ENCODE results near the gene SH3RF2. TPM values are rescaled to one million over a fixed set of nuclear protein-coding genes. Genes with fewer than 3 reads are reported as not detected.

SH3RF2 gene
- total and polyA plus RNA-seq, 2 experiments from 2014 or later = 35.1 to 35.4 TPM

DNA sequence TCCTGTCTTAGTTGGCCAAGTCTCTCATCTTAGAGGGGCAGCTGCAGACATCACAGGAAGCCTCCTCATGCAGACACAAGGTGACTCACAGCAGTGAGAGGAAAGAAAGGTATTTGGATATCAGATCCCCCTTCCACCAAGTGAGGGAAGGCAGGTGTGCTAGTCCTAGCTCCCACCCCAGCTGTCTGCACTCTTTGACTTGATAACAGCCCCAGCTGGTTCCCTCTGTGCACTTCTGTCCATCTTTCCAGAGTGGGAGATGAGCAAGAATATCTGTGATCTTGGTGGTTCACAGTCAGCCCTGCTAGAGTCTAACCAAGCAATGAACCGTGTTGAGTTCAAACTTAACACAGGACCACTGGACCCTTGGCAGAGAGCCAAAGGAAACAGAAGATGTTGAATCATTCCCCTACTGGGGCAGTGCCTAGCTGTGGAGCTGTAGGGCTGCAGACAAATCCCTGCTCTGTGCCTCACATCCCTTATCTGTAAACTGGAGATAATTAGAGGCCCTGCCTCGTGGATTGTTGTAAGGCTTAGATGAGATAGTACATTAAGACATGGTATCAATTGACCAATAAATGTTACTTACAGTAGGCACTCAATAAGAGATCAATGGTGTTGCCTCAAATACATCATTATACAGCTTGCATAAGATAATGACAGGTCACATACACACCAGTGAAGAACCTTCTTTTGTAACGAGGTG, 39.1 kb downstream of the SH3RF2 start:
- no peaks in the 10 kb centered on the region for H3K36me3 ChIP-seq (replicated peaks; ENCODE audit: insufficient read depth, low read depth)
- H3K9me3 ChIP-seq (ENCODE audit: low read depth) = no peaks in the 10 kb centered on the region
- H3K4me1 ChIP-seq (ENCODE audit: insufficient read depth) = peaks cover 48% of the 10 kb centered on the region
- H4K20me1 ChIP-seq (ENCODE audit: insufficient read depth, poor library complexity, severe bottlenecking) = no peaks in the 10 kb centered on the region
- H3K4me2 ChIP-seq = no peak overlapping the region
- peaks cover 23% of the 10 kb centered on the region for H3K79me2 ChIP-seq
- peak; percentile 86 for DNase-seq (ENCODE audit: low spot score)
- TF ChIP-seq EZH2 (IDR thresholded peaks at IDR 0.05; ENCODE audit: borderline replicate concordance) (no peak), EZH2phosphoT487 (IDR thresholded peaks at IDR 0.05; ENCODE audit: low read depth, severe bottlenecking, unreplicated experiment) (no peak)
- TF ChIP-seq, protein P1, sequence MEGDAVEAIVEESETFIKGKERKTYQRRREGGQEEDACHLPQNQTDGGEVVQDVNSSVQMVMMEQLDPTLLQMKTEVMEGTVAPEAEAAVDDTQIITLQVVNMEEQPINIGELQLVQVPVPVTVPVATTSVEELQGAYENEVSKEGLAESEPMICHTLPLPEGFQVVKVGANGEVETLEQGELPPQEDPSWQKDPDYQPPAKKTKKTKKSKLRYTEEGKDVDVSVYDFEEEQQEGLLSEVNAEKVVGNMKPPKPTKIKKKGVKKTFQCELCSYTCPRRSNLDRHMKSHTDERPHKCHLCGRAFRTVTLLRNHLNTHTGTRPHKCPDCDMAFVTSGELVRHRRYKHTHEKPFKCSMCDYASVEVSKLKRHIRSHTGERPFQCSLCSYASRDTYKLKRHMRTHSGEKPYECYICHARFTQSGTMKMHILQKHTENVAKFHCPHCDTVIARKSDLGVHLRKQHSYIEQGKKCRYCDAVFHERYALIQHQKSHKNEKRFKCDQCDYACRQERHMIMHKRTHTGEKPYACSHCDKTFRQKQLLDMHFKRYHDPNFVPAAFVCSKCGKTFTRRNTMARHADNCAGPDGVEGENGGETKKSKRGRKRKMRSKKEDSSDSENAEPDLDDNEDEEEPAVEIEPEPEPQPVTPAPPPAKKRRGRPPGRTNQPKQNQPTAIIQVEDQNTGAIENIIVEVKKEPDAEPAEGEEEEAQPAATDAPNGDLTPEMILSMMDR (IDR thresholded peaks at IDR 0.05; ENCODE audit: poor library complexity) = no peak
- no peaks in the 10 kb centered on the region for H3K9me2 ChIP-seq (replicated peaks; ENCODE audit: insufficient read depth)
- no peak overlapping the region for H2AFZ ChIP-seq
- H3K27ac ChIP-seq = peak overlapping the region; percentile 81
- no peak overlapping the region for H3K4me3 ChIP-seq
- 31% methylated on average over 3 of the region's 3 CpGs for WGBS (ENCODE audit: low lambda C conversion rate, missing lambda C conversion rate)
- H3K27me3 ChIP-seq = no peaks in the 10 kb centered on the region

DNA sequence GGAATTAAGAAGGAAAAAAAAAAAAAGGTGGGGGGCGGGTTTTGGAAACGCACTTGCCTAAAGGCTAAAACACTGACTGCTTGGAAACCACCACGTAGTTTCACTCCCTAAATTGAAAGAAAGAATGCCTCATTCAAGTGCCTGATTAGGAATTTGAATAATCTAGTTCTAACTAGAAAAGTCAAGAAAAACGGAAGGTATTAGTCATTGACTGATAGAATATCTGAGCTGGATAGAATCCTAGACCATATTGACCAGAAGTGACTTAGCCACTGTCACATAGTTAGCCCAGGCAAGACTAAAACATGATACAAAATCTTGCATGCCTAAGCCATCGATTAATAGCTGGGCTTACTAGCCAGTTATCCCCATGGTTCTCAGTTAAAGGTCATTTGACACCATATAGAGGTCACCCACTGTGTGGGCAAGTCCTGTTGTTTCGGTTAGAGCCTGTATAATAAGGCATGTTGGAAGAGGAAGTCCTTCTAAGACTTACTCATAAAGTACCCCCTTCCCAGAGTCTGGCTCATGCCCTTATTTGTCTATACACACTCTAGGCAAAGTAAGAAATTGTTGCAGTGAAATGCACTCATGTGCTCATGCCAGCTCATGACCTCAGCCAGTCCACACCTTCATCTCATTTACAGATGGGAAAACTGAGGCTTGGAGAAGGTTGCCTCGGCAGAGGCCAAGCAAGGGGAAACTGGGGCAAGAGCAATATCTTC, 40.2 kb downstream of the SH3RF2 start:
- Histone ChIP-seq H3K79me2 (peaks cover 15% of the 10 kb centered on the region), H3K27me3 (no peaks in the 10 kb centered on the region), H3K4me2 (no peak overlapping the region), H3K27ac (peak overlapping the region; percentile 81), H4K20me1 (ENCODE audit: insufficient read depth, poor library complexity, severe bottlenecking) (no peaks in the 10 kb centered on the region), H2AFZ (no peak overlapping the region), H3K4me3 (no peak overlapping the region), H3K36me3 (replicated peaks; ENCODE audit: insufficient read depth, low read depth) (no peaks in the 10 kb centered on the region), H3K9me3 (ENCODE audit: low read depth) (no peaks in the 10 kb centered on the region), H3K4me1 (ENCODE audit: insufficient read depth) (peaks cover 59% of the 10 kb centered on the region), H3K9me2 (replicated peaks; ENCODE audit: insufficient read depth) (no peaks in the 10 kb centered on the region)
- DNase-seq (ENCODE audit: low spot score) = no peak
- no peak for TF ChIP-seq EZH2phosphoT487 (IDR thresholded peaks at IDR 0.05; ENCODE audit: low read depth, severe bottlenecking, unreplicated experiment)
- TF ChIP-seq EZH2 (IDR thresholded peaks at IDR 0.05; ENCODE audit: borderline replicate concordance) = no peak
- TF ChIP-seq, protein P1 (IDR thresholded peaks at IDR 0.05; ENCODE audit: poor library complexity) = no peak
- 70% methylated on average over 7 of the region's 7 CpGs for WGBS (ENCODE audit: low lambda C conversion rate, missing lambda C conversion rate)

DNA sequence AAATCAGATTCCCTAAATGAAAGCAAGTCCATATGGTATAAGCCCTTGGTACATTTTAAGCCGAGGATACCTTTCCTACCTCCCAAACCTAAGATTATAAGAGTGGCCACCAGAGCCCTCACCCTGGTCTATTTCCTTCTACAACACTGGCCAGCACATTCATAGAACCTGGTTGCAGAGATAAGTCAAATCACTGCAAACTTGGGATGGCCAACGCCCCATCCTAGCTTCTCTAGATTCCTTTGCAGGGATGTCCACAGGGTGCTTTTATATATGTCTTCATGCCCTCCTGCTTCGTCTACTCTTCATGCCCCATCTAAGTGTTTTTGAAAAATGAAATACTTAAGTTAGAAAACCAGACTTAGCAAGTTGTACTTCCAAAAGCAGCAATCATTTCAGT, 41.8 kb downstream of the SH3RF2 start:
- Histone ChIP-seq H3K27ac (peak overlapping the region; percentile 81), H3K9me3 (ENCODE audit: low read depth) (no peaks in the 10 kb centered on the region), H3K27me3 (no peaks in the 10 kb centered on the region), H4K20me1 (ENCODE audit: insufficient read depth, poor library complexity, severe bottlenecking) (no peaks in the 10 kb centered on the region), H3K79me2 (peaks cover 10% of the 10 kb centered on the region), H3K9me2 (replicated peaks; ENCODE audit: insufficient read depth) (no peaks in the 10 kb centered on the region), H3K4me3 (no peak overlapping the region), H3K4me1 (ENCODE audit: insufficient read depth) (peaks cover 70% of the 10 kb centered on the region), H2AFZ (no peak overlapping the region), H3K4me2 (peak overlapping the region; percentile 47), H3K36me3 (replicated peaks; ENCODE audit: insufficient read depth, low read depth) (no peaks in the 10 kb centered on the region)
- DNase-seq (ENCODE audit: low spot score) = no peak
- TF ChIP-seq, protein P1 (IDR thresholded peaks at IDR 0.05; ENCODE audit: poor library complexity) = no peak
- TF ChIP-seq EZH2 (IDR thresholded peaks at IDR 0.05; ENCODE audit: borderline replicate concordance) = no peak
- WGBS (ENCODE audit: low lambda C conversion rate, missing lambda C conversion rate) = 63% methylated on average over 3 of the region's 3 CpGs
